Mesenchymal stem cell (in vitro differentiated cells and primary cell): ENCODE results near the gene CDHR2.

Experiments used
- DNase-seq: peaks from one replicate; pipeline ENCODE4 v3.0.0-alpha.2; 2013
- H2AFZ ChIP-seq: one replicate; pipeline ENCODE4 v1.6.1; 2013; ENCODE audit warnings: low read depth, mild to moderate bottlenecking, control low read depth, inconsistent platforms, low read length, moderate library complexity
- H2AK5ac ChIP-seq: 2 replicates; pipeline ENCODE4 v1.6.1; 2013; ENCODE audit warnings: low read length, moderate library complexity, mild to moderate bottlenecking, inconsistent platforms; ENCODE audit not compliant: severe bottlenecking
- H2BK120ac ChIP-seq: one replicate; pipeline ENCODE4 v1.6.1; 2013; ENCODE audit warnings: low read depth, mild to moderate bottlenecking, inconsistent platforms, low read length, moderate library complexity
- H2BK12ac ChIP-seq, 2 experiments: one replicate each; pipeline ENCODE4 v1.6.1; 2013; ENCODE audit warnings: inconsistent platforms in 2 of 2, low read length in 2 of 2, mild to moderate bottlenecking in 2 of 2, moderate library complexity in 2 of 2, control low read depth in 1 of 2
- H2BK15ac ChIP-seq: one replicate; pipeline ENCODE4 v1.6.1; 2013; ENCODE audit warnings: mild to moderate bottlenecking, low read depth, inconsistent platforms; ENCODE audit not compliant: poor library complexity, severe bottlenecking
- H2BK5ac ChIP-seq: 2 replicates; pipeline ENCODE4 v1.6.1; 2013; ENCODE audit warnings: low read depth, mild to moderate bottlenecking, low read length, control low read depth, inconsistent platforms; ENCODE audit not compliant: poor library complexity, severe bottlenecking
- H3K14ac ChIP-seq, 2 experiments: one replicate each; pipeline ENCODE4 v1.6.1; 2013; ENCODE audit warnings: inconsistent platforms in 2 of 2, low read length in 2 of 2, control low read depth in 1 of 2, mild to moderate bottlenecking in 1 of 2, moderate library complexity in 1 of 2
- H3K18ac ChIP-seq, 2 experiments: one replicate each; pipeline ENCODE4 v1.6.1; 2013; ENCODE audit warnings: inconsistent platforms in 2 of 2, low read length in 2 of 2, control low read depth in 1 of 2, low read depth in 1 of 2, mild to moderate bottlenecking in 1 of 2
- H3K23ac ChIP-seq, 2 experiments: one replicate each; pipeline ENCODE4 v1.6.1; 2013; ENCODE audit warnings: inconsistent platforms in 2 of 2, low read length in 2 of 2, mild to moderate bottlenecking in 2 of 2, moderate library complexity in 2 of 2, control low read depth in 1 of 2
- H3K27ac ChIP-seq: 2 replicates; pipeline ENCODE4 v1.5.1; 2013; ENCODE audit warnings: mild to moderate bottlenecking, moderate library complexity, low read length, control low read depth, inconsistent platforms; ENCODE audit not compliant: poor library complexity, severe bottlenecking
- H3K27me3 ChIP-seq, 2 experiments: 2 replicates each; pipeline versions ENCODE4 v1.6.1 to v1.7.0; 2013; ENCODE audit warnings: low read length in 2 of 2, mild to moderate bottlenecking in 2 of 2, moderate library complexity in 2 of 2, control low read depth in 1 of 2, inconsistent platforms in 1 of 2; ENCODE audit not compliant: control insufficient read depth in 1 of 2, insufficient read depth in 1 of 2
- H3K36me3 ChIP-seq, 2 experiments: 2 replicates each; pipeline versions ENCODE4 v1.6.1 to v1.7.0; 2013; ENCODE audit warnings: low read length in 2 of 2, control low read depth in 1 of 2, inconsistent platforms in 1 of 2, low read depth in 1 of 2, mild to moderate bottlenecking in 1 of 2; ENCODE audit not compliant: insufficient read depth in 2 of 2, control insufficient read depth in 1 of 2
- H3K4ac ChIP-seq, 2 experiments: one replicate each; pipeline ENCODE4 v1.6.1; 2013; ENCODE audit warnings: inconsistent platforms in 2 of 2, low read length in 2 of 2, mild to moderate bottlenecking in 2 of 2, moderate library complexity in 2 of 2, control low read depth in 1 of 2, low read depth in 1 of 2
- H3K4me1 ChIP-seq: 2 replicates; pipeline ENCODE4 v1.6.1; 2013; ENCODE audit warnings: low read depth, low read length, control low read depth; ENCODE audit not compliant: control insufficient read depth, insufficient read depth
- H3K4me2 ChIP-seq: 2 replicates; pipeline ENCODE4 v1.6.1; 2013; ENCODE audit warnings: low read length, mild to moderate bottlenecking, inconsistent platforms; ENCODE audit not compliant: poor library complexity, severe bottlenecking
- H3K4me3 ChIP-seq, 2 experiments: 2 replicates each; pipeline versions ENCODE4 v1.5.1 to v1.7.0; 2013; ENCODE audit warnings: low read length in 2 of 2, mild to moderate bottlenecking in 2 of 2, control low read depth in 1 of 2, low read depth in 1 of 2; ENCODE audit not compliant: insufficient read depth in 1 of 2
- H3K79me1 ChIP-seq: replicated peaks from 2 replicates; pipeline ENCODE4 v1.6.1; 2013; ENCODE audit warnings: mild to moderate bottlenecking, control low read depth, low read length, inconsistent platforms; ENCODE audit not compliant: poor library complexity, severe bottlenecking
- H3K9ac ChIP-seq: 2 replicates; pipeline ENCODE4 v1.7.0; 2013; ENCODE audit warnings: mild to moderate bottlenecking, low read length, moderate library complexity
- H3K9me3 ChIP-seq: 2 replicates; pipeline ENCODE4 v1.7.0; 2013; ENCODE audit warnings: mild to moderate bottlenecking, low read length; ENCODE audit not compliant: control insufficient read depth
- H4K8ac ChIP-seq: one replicate; pipeline ENCODE4 v1.6.1; 2013; ENCODE audit warnings: inconsistent platforms, mild to moderate bottlenecking, low read length, moderate library complexity
- H4K91ac ChIP-seq: one replicate; pipeline ENCODE4 v1.6.1; 2013; ENCODE audit warnings: mild to moderate bottlenecking, low read length, inconsistent platforms
- WGBS: methylation state at CpG from one replicate; pipeline ENCODE4 v1.1.7; 2013; ENCODE audit warnings: mixed read lengths; 5-methylcytosine and 5-hydroxymethylcytosine counted together

Gene CDHR2

GRCh38 chr5:176596069-176596644 is 47.0 kb downstream of the CDHR2 start:
- no peak overlapping the region for H4K91ac ChIP-seq
- H3K27me3 ChIP-seq: peaks cover 0 to 16% of the 10 kb centered on the region in 2 experiments
- no peak overlapping the region for H3K4ac ChIP-seq

GRCh38 chr5:176596689-176597416 is 47.7 kb downstream of the CDHR2 start:
- Histone ChIP-seq H4K8ac (no peak overlapping the region), H3K9me3 (no peaks in the 10 kb centered on the region), H3K79me1 (peaks cover 33% of the 10 kb centered on the region), H3K27me3 (peaks cover 0 to 16% of the 10 kb centered on the region in 2 experiments), H3K4me3 (peak overlapping the region in 1 of 2 experiments; percentile 26), H4K91ac (no peak overlapping the region), H2BK5ac (no peak overlapping the region), H3K36me3 (peaks cover 12 to 34% of the 10 kb centered on the region in 2 experiments), H2BK12ac (no peak overlapping the region), H3K4me2 (peak overlapping the region; percentile 41), H3K27ac (no peak overlapping the region), H2AK5ac (no peak overlapping the region), H2AFZ (peak overlapping the region; percentile 42), H3K9ac (no peak overlapping the region), H3K18ac (no peak overlapping the region), H3K4ac (no peak overlapping the region), H3K14ac (no peak overlapping the region), H3K23ac (no peak overlapping the region), H2BK15ac (peak overlapping the region; percentile 13), H2BK120ac (no peak overlapping the region), H3K4me1 (peaks cover 14% of the 10 kb centered on the region)
- DNase-seq: peak; percentile 35
- 34% methylated on average over 70 of the region's 98 CpGs for WGBS

More at GRCh38 chr5:176596069-176596644, 47.0 kb downstream of the CDHR2 start:
- DNase-seq: no peak
- Histone ChIP-seq H3K14ac (no peak overlapping the region), H2BK120ac (no peak overlapping the region), H2BK12ac (no peak overlapping the region), H3K23ac (no peak overlapping the region), H3K27ac (no peak overlapping the region), H3K18ac (no peak overlapping the region), H3K36me3 (peaks cover 12 to 40% of the 10 kb centered on the region in 2 experiments), H3K4me3 (no peak overlapping the region), H2AK5ac (no peak overlapping the region), H4K8ac (no peak overlapping the region), H2AFZ (no peak overlapping the region), H2BK15ac (no peak overlapping the region), H3K4me1 (peaks cover 11% of the 10 kb centered on the region), H3K4me2 (no peak overlapping the region), H3K9ac (no peak overlapping the region), H3K79me1 (peaks cover 29% of the 10 kb centered on the region), H3K9me3 (no peaks in the 10 kb centered on the region), H2BK5ac (no peak overlapping the region)
- 97% methylated on average over 20 of the region's 23 CpGs for WGBS

GRCh38 chr5:176597417-176598389 is 48.6 kb downstream of the CDHR2 start:
- Histone ChIP-seq H3K79me1 (peaks cover 38% of the 10 kb centered on the region), H3K9ac (no peak overlapping the region), H3K4me2 (no peak overlapping the region), H3K9me3 (no peaks in the 10 kb centered on the region), H2BK15ac (peak overlapping the region; percentile 13), H3K23ac (peak overlapping the region in 1 of 2 experiments; percentile 24), H3K18ac (no peak overlapping the region), H3K36me3 (peaks cover 9 to 28% of the 10 kb centered on the region in 2 experiments), H2AK5ac (no peak overlapping the region), H4K91ac (no peak overlapping the region), H2BK12ac (no peak overlapping the region), H2BK5ac (no peak overlapping the region), H3K4me1 (peaks cover 16% of the 10 kb centered on the region), H3K4ac (no peak overlapping the region), H3K27me3 (peaks cover 0 to 16% of the 10 kb centered on the region in 2 experiments), H3K14ac (no peak overlapping the region), H3K4me3 (no peak overlapping the region), H2BK120ac (no peak overlapping the region), H4K8ac (no peak overlapping the region), H3K27ac (no peak overlapping the region), H2AFZ (no peak overlapping the region)
- 80% methylated on average over 47 of the region's 47 CpGs for WGBS
- no peak for DNase-seq
